Activated CD4-positive, CD25-positive, alpha-beta regulatory T cell treated with anti-CD3 and anti-CD28 coated beads, Interleukin-2, amount 50 U/mL, for 24 hours (primary cell): ENCODE results near the gene CDK2AP2.
"Not testable (repeated sequence)": the region's sequence is repeated elsewhere in the genome, so short reads cannot be mapped to it uniquely, and the experiment has no call there.

Experiments
- ATAC-seq, 2 donors: fragments of 150-1000 bp; cut with Tn5 transposase; one replicate each; pipeline ENCODE4 v1.10.0; 2021; ENCODE audit warnings: mild to moderate bottlenecking in 1 of 2, moderate library complexity in 1 of 2

CDK2AP2 gene

GRCh38 chr11:67507864-67508485 is at the start of gene CDK2AP2:
TSS of gene CDK2AP2 (minus strand) at chr11:67508162. CDS start at chr11:67508082, 80 bp downstream.
- ATAC-seq, result peak; percentile 78

- no peak for ATAC-seq
Observed at GRCh38 chr11:67556244-67556643, 48.3 kb upstream of the CDK2AP2 start.

GRCh38 chr11:67551697-67552096 is 43.7 kb upstream of the CDK2AP2 start:
- not testable (repeated sequence) for ATAC-seq

GRCh38 chr11:67551127-67551526 is 43.2 kb upstream of the CDK2AP2 start:
- no peak for ATAC-seq

GRCh38 chr11:67548555-67549110 is 40.7 kb upstream of the CDK2AP2 start:
- ATAC-seq, result no peak

DNA sequence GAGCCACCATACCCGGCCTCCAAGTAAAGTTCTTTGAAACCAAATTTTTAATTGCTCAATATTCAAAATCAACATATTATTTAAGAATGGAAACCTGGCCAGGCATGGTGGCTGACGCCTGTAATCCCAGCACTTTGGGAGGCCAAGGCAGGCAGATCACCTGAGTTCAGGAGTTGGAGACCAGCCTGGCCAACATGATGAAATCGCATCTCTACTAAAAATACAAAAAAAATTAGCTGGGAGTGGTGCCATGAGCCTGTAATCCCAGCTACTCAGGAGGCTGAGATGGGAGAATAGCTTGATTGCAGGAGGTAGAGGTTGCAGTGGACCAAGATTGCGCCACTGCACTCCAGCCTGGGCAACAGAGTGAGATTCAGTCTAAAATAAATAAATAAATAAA is 40.1 kb upstream of the CDK2AP2 start:
- ATAC-seq, result not testable (repeated sequence)

GRCh38 chr11:67545280-67545679 is 37.3 kb upstream of the CDK2AP2 start:
- no peak for ATAC-seq

GRCh38 chr11:67544616-67545242 is 36.8 kb upstream of the CDK2AP2 start:
- no peak for ATAC-seq

DNA sequence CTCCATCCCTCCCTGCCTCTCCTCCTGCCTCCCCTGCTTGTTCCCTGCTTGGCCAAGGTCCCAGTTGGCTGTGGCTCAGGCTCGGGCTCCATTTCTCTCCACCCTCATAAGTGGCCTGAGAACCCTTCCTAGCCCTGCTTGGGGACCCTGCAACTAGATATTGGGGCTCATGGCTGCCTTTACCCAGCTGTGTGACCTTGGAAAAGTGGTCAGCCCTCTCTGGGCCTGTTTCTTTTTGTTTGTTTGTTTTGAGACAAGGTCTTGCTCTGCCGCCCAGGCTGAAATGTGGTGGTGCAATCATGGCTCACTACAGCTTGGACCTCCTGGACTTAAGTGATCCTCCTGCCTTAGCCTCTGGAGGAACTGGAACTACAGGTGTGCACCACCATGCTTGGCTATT is 35.6 kb upstream of the CDK2AP2 start:
- ATAC-seq, result no peak

DNA sequence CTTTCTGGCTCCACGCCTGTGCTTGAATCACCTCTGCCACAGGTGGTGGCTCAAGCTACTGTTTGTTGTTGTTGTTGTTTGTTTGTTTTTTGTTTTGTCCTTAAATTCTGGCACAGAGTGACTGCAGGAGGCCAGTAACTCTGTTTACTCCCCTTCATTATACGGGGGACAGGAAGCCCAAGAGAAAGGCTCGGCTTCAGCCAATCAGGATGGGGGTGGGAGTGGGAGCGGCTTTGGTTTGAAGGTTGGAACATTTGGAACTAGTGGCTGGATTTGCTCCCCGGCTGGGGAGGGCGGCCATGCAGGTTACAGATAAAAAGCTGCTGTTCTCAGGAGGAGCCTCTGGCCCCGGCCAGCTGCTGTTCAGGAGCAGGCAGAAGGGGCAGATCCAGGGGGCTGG is 35.0 kb upstream of the CDK2AP2 start:
- ATAC-seq, result no peak

DNA sequence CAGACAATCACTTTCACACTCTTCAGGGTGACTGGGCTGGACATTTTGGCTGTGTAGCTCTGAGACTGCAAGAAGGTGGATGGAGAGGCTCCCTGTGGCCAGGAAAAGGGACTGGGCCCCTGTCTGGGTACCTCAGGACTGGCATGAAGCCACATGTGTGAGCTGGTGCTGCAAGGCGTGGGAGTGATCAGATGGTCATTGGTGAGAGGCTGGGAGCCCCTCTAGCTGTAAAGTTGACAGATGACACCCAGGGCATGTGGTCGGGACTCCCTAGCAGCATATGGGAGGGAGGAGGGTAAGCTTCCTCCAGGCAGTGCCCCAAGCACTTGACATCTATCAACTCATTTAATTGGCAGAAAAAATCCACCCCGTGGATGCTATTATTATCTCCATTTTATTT is 34.2 kb upstream of the CDK2AP2 start:
- ATAC-seq, result no peak

DNA sequence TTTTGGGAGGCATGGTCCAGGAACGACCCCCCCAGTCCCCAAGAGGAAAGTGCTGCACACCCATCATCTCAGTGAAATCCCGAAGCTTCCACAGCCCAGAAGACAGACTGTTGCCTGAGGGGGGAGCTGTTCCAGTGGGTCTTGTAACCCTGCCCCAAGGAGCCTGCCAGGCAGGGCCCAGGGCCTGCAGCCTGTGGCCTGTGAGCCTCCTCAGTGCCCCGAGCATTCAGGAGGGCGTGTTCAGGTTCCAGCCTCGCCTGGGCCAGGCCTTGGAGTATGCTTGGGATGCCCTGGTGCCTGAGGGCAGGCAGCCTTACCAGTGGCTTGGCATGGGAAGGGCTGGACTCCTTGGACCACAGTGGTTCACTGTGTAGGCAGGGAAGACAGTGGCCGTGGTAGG is 33.2 kb upstream of the CDK2AP2 start:
- ATAC-seq, result no peak

DNA sequence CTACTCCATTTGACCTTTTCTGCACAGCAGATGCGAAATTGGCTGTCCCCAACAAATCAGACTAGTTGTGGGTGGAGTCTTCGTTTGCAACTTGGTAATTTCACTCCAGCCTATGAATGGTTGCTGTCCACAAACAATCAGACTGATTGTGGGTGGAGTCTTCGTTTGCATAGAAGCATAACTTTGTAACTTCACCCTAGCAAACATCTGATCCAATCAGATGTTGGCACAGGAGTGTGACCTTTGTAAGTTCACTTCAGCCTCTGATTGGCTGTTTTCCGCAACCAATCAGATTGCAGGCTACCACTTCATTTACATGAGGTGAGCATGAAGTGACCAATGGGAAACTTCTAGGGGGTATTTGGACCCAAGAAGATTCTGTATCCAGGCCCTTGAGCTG is 31.6 kb upstream of the CDK2AP2 start:
- no peak for ATAC-seq

DNA sequence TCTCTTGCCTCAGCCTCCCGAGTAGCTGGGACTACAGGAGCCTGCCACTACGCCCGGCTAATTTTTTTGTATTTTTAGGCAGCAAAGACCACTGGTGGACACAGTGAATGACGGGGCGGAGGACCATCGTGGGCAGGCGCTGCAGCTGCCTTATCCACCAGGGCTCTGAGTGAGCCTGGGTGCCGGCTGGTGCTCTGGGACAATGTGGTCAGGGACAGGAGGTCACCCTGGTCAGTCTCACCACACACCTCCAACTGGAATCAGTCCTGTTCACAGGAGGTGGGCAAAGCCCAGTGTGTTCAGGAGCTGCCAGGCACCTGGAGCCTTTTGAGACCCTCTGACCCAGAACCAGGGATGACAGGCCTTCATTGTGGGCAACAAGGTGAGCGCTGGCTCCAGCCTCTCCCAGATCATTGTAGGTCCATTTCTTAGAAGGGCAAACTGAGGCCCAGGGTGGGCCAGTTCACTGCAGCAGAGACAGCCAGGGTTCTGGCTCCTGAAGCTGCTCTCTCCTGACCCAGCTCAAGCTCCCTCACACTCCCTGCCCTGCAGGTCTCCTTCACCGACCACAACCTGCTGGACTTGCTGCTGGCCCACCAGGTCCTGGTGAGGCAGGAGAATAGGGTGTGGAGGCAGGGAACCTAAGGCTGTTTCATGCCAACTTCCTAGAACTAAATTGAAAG is 31.0 kb upstream of the CDK2AP2 start:
- no peak for ATAC-seq

DNA sequence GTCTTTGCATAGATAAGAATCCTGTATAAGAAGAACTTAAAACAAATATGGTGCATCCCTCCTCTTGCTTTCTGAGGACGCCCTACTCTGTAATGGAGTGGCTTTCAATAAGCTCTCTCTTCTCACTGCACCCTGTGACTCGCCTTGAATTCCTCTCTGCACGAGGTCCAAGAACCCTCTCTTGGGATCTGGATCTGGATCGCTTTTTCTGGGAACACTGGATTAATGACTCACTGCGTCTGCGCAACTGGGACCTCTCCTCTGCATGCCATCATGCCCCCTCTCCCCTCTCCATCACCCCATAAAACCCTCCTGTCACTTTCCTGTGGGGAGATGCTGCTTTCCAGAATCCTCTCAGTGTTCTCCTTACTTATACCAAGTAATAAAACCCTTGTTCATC is 30.3 kb upstream of the CDK2AP2 start:
- no peak for ATAC-seq

DNA sequence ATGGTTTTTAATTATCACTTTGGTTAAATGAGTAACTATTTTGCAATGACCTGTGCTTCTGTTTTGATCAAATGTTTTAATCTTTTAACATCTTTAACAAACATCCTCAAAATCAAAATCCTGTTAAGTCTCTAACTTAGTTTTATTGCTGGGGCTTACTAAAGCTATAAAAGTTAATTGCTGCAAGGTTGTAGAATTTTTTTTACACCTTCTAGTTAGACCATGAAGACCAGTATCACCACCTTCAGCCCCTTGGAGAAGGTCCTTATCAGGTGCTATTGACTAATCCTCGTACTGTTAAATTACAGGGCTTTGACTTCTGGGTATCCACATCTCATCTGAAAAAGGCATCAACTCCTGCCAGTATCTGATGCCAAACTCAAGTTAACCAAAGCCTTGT is 27.6 kb upstream of the CDK2AP2 start:
- ATAC-seq, result no peak

GRCh38 chr11:67534070-67534679 is 26.2 kb upstream of the CDK2AP2 start:
- no peak for ATAC-seq

DNA sequence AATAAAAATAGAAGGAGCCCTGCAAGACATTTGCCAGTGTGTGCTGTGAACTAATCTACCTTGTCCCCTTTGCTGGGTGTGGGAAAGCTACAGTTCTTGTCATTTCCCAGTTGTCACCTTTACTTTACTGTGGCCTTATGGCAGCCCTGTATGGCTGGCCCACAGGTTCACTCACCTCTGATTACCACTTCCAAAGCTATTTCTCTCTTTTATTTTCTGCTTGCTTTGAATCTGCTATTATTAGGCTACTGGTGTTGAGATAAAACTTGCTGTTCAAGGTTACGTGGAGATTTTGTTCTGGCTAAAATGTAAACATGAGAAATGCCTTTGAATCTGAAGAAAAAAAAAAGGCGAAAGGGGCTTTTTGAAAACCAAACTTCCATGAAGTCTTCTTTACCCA is 24.9 kb upstream of the CDK2AP2 start:
- no peak for ATAC-seq

- ATAC-seq, result no peak
Observed at GRCh38 chr11:67530282-67530592, 22.3 kb upstream of the CDK2AP2 start.

- ATAC-seq, result no peak
Observed at GRCh38 chr11:67528376-67528775, 20.4 kb upstream of the CDK2AP2 start.

DNA sequence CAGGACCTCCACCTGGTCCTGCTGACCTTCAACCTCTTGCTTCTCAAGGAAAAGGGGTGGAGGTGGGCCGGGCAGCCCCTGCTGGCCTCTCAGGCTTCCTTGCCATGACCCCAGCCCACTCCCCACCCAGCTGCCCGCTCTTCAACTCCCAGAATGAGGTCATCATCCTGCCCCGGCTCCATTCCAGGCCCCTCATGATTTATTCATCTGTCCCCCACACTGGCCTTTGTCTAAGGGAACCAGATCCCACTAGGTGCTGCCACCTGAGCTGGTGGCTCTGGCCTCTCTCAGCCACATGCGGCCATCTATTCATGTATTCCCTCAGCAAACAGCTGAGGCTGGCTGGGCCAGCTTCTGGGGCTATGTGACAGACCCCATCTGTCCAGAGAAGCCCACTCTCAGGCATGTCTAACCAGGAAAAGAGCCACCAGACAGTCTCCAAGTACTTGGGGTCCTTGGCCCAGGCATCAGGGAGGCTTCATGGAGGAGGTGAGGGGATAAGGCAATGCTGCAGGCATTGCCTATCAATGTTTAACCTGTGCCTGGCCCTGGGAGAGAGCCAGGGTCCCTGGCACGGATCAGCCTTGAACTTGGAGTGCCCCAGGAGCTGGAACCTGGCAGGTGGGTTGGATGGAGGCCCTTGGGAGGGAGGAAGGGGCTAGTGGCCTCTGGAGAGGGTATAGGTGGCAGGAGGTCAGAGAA is 17.5 kb upstream of the CDK2AP2 start:
- no peak for ATAC-seq

DNA sequence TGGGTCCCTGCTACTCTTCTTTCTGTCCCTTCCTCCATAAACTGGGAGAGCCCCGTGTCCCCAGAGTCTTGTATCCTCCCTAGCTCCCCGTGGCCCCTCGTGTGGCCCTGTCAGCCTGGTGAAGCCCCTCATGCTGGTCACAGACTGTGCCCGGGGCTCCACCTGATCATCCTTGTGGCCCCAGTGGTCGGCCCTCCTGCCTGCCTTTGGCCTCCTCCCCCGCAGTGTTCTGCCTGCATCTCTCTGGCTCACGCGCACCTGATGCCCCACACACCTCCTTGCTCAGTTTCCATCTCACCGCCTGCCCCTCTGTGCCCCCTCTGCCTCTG is 16.5 kb upstream of the CDK2AP2 start:
- no peak for ATAC-seq
